ENCODE data around the gene LTA.
"Not testable (repeated sequence)": the region's sequence is repeated elsewhere in the genome, so short reads cannot be mapped to it uniquely, and the experiment has no call there.

Gene LTA

GRCh38 chr6:31586599-31587281, 14.7 kb downstream of the LTA start:
- Histone ChIP-seq H3K4me3 (ENCODE audit: low read depth, low read length) (no peak overlapping the region), H3K9me3 (no peaks in the 10 kb centered on the region), H3K4me1 (peaks cover 13% of the 10 kb centered on the region), H3K36me3 (no peaks in the 10 kb centered on the region), H3K27me3 (no peaks in the 10 kb centered on the region)
- TF ChIP-seq CTCF (IDR thresholded peaks at IDR 0.05; ENCODE audit: low read depth, low read length): no peak
- no peak for DNase-seq

- Histone ChIP-seq H3K9me3 (no peaks in the 10 kb centered on the region), H3K4me1 (peaks cover 13% of the 10 kb centered on the region), H3K36me3 (no peaks in the 10 kb centered on the region), H3K4me3 (ENCODE audit: low read depth, low read length) (no peak overlapping the region), H3K27me3 (no peaks in the 10 kb centered on the region)
- no peak for TF ChIP-seq CTCF (IDR thresholded peaks at IDR 0.05; ENCODE audit: low read depth, low read length)
- DNase-seq: no peak
Observed at GRCh38 chr6:31587791-31588777, 16.0 kb downstream of the LTA start.

GRCh38 chr6:31588871-31589650, 17.0 kb downstream of the LTA start:
- Histone ChIP-seq H3K36me3 (no peaks in the 10 kb centered on the region), H3K4me1 (peaks cover 13% of the 10 kb centered on the region), H3K4me3 (ENCODE audit: low read depth, low read length) (no peak overlapping the region), H3K9me3 (no peaks in the 10 kb centered on the region), H3K27me3 (no peaks in the 10 kb centered on the region)
- DNase-seq: peak; percentile 78
- no peak for TF ChIP-seq CTCF (IDR thresholded peaks at IDR 0.05; ENCODE audit: low read depth, low read length)

- not testable (repeated sequence) for H3K36me3 ChIP-seq; H3K9me3 ChIP-seq; H3K4me3 ChIP-seq (ENCODE audit: low read depth, low read length); H3K27me3 ChIP-seq; DNase-seq
- peaks cover 13% of the 10 kb centered on the region for H3K4me1 ChIP-seq
Observed at GRCh38 chr6:31590691-31591090, 18.6 kb downstream of the LTA start.

GRCh38 chr6:31592396-31592771, 20.3 kb downstream of the LTA start:
- H3K4me3 ChIP-seq (ENCODE audit: low read depth, low read length): no peak overlapping the region
- no peaks in the 10 kb centered on the region for H3K36me3 ChIP-seq
- no peaks in the 10 kb centered on the region for H3K27me3 ChIP-seq
- peaks cover 13% of the 10 kb centered on the region for H3K4me1 ChIP-seq
- no peak for TF ChIP-seq CTCF (IDR thresholded peaks at IDR 0.05; ENCODE audit: low read depth, low read length)
- no peaks in the 10 kb centered on the region for H3K9me3 ChIP-seq
- no peak for DNase-seq

GRCh38 chr6:31597006-31597405, 24.9 kb downstream of the LTA start:
- Histone ChIP-seq H3K36me3 (no peaks in the 10 kb centered on the region), H3K9me3 (no peaks in the 10 kb centered on the region), H3K4me1 (no peaks in the 10 kb centered on the region), H3K4me3 (ENCODE audit: low read depth, low read length) (no peak overlapping the region), H3K27me3 (no peaks in the 10 kb centered on the region)
- peak; percentile 33 for DNase-seq
- TF ChIP-seq CTCF (IDR thresholded peaks at IDR 0.05; ENCODE audit: low read depth, low read length): peak; percentile 57

Data from BE2C (cell line).